ENCODE measurements around the gene EFNA5. TPM values are rescaled to one million over a fixed set of nuclear protein-coding genes. Genes with fewer than 3 reads are reported as not detected.

The EFNA5 gene
- total and polyA plus RNA-seq, 8 donors, result 0.29 to 187 (median 3.1) TPM

DNA sequence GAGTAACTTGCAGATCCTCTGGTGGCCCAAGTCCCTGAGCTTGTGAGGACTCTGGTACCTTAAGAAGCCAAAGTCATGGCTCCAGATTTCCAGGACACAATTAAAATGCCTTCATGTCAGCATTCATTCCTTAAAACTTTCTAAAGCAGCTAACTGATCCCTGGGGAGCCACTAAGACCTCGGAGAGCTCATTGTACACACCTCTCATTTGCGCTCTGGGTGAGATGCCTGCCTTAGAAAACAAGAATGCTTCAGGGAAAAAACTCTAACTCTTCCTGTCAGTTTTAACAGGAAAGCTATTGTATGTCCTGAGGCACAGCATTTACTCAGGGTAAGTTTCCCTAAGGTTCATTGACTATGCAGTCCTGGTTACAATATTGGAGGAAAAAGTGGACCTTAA lies 285.0 kb downstream of the EFNA5 start:
- Histone ChIP-seq H3K4me1 (peaks cover 10 to 28% (median 25%) of the 10 kb centered on the region in 4 donors), H3K4me3 (no peak overlapping the region), H3K27ac (no peak overlapping the region), H3K9me3 (no peaks in the 10 kb centered on the region), H3K36me3 (no peaks in the 10 kb centered on the region), H3K27me3 (no peaks in the 10 kb centered on the region)
- intact Hi-C loops (cut with DNase I; ENCODE audit: low total_unique reads), result no loop called here
- 89 to 97% (median 92%) methylated on average over 2 of the region's 2 CpGs for WGBS, 5 donors
- no peak for DNase-seq
- TF ChIP-seq POLR2AphosphoS5 (IDR thresholded peaks at IDR 0.05), result no peak

DNA sequence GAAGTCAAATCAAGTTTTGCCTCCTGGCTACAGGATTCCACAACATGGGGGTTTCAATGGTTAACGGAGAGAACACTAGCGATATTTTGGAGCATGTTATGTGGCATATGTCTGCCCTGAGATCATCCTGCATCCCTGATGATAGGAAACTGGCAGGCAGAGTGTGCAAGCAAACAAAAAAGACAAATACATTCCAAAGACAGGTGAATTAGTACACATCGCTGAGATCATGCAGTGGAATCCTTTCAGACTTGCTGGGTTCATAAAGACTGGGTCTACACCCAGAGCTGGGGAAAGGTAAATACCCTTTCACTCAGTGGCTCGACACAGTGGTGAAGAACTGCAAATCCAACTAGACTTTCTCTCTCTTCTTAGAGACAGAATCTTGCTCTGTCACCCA lies 286.5 kb downstream of the EFNA5 start:
- no peaks in the 10 kb centered on the region for H3K27me3 ChIP-seq
- intact Hi-C loops (cut with DNase I; ENCODE audit: low total_unique reads), result no loop called here
- peaks cover 9 to 20% (median 16%) of the 10 kb centered on the region in 4 donors for H3K4me1 ChIP-seq
- H3K9me3 ChIP-seq, result no peaks in the 10 kb centered on the region
- H3K27ac ChIP-seq, result no peak overlapping the region
- H3K4me3 ChIP-seq, result no peak overlapping the region
- 86 to 99% (median 92%) methylated on average over 4 of the region's 4 CpGs for WGBS, 5 donors
- H3K36me3 ChIP-seq, result no peaks in the 10 kb centered on the region
- TF ChIP-seq POLR2A (IDR thresholded peaks at IDR 0.05), result no peak
- no peak for TF ChIP-seq EP300 (IDR thresholded peaks at IDR 0.05)
- TF ChIP-seq, protein P1, sequence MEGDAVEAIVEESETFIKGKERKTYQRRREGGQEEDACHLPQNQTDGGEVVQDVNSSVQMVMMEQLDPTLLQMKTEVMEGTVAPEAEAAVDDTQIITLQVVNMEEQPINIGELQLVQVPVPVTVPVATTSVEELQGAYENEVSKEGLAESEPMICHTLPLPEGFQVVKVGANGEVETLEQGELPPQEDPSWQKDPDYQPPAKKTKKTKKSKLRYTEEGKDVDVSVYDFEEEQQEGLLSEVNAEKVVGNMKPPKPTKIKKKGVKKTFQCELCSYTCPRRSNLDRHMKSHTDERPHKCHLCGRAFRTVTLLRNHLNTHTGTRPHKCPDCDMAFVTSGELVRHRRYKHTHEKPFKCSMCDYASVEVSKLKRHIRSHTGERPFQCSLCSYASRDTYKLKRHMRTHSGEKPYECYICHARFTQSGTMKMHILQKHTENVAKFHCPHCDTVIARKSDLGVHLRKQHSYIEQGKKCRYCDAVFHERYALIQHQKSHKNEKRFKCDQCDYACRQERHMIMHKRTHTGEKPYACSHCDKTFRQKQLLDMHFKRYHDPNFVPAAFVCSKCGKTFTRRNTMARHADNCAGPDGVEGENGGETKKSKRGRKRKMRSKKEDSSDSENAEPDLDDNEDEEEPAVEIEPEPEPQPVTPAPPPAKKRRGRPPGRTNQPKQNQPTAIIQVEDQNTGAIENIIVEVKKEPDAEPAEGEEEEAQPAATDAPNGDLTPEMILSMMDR (IDR thresholded peaks at IDR 0.05), result no peak
- no peak for TF ChIP-seq POLR2AphosphoS5 (IDR thresholded peaks at IDR 0.05)
- DNase-seq, result no peak

DNA sequence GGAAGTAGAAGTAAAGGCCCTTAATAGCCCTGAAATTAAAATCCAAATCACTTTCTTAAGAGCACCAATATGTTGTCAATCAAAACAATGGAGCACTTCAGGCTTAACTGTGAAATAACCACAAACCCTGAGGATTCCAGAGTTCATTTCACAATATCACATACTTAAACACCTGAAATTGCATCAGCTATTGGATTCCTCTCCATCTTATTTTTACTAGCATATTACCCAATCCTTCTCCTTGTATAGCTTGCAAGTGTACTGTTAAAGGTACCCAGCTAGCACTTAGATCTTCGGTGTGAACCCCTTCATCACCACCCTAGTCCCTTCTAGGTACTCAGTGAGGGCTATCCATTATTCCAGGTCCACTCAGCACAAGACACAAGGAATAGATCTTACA lies 287.3 kb downstream of the EFNA5 start:
- intact Hi-C loops (cut with DNase I; ENCODE audit: low total_unique reads), result no loop called here
- Histone ChIP-seq H3K27ac (no peak overlapping the region), H3K9me3 (no peaks in the 10 kb centered on the region), H3K4me3 (no peak overlapping the region), H3K36me3 (no peaks in the 10 kb centered on the region), H3K4me1 (peaks cover under 1 to 11% (median 8%) of the 10 kb centered on the region in 4 donors), H3K27me3 (no peaks in the 10 kb centered on the region)
- TF ChIP-seq, protein P1 (IDR thresholded peaks at IDR 0.05), result no peak
- TF ChIP-seq EP300 (IDR thresholded peaks at IDR 0.05) (no peak), POLR2A (IDR thresholded peaks at IDR 0.05) (no peak), POLR2AphosphoS5 (IDR thresholded peaks at IDR 0.05) (no peak)
- DNase-seq, result no peak
- WGBS, 5 donors, result 94 to 100% (median 95%) methylated on average over 1 of the region's 1 CpG

DNA sequence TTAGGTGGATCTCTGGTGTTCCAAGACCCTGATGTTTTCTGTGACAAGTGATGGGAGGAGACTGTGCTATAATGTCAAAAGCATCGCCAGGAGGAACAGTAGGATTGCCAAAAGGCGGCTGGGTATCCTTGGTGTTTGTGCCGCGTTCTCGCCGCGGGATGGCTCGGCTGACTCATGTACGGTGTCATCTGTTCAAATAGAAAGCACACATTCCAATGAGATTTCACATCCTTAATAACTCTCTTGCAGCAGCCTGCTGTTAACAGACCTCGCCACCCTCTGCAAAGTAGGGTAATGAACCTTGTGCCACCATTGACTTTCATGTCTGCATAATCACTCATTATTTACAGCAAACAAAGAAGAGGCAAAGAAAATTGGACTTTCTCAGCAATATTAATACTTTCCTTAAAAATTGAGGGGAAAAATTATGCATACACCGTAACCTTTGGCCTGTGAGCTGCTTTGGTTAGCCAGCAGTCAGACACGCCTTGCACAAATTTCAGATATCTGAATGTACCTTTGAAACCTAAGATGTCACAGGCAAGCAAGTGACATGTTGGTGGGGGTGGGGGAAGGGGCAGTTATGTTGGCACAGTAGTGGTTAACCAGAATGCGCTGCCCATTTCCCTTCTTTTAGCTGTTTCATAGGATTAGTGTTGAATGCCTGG lies 289.4 kb downstream of the EFNA5 start:
- no peak for DNase-seq
- H3K9me3 ChIP-seq, result no peaks in the 10 kb centered on the region
- no peak overlapping the region for H3K27ac ChIP-seq
- H3K36me3 ChIP-seq, result no peaks in the 10 kb centered on the region
- TF ChIP-seq, protein P1 (IDR thresholded peaks at IDR 0.05), result no peak
- TF ChIP-seq EP300 (IDR thresholded peaks at IDR 0.05) (no peak), POLR2A (IDR thresholded peaks at IDR 0.05) (no peak), POLR2AphosphoS5 (IDR thresholded peaks at IDR 0.05) (no peak)
- 88 to 94% (median 92%) methylated on average over 13 of the region's 13 CpGs for WGBS, 5 donors
- H3K4me1 ChIP-seq, result no peaks in the 10 kb centered on the region
- no peaks in the 10 kb centered on the region for H3K27me3 ChIP-seq
- intact Hi-C loops (cut with DNase I; ENCODE audit: low total_unique reads), result no loop called here
- no peak overlapping the region for H3K4me3 ChIP-seq

DNA sequence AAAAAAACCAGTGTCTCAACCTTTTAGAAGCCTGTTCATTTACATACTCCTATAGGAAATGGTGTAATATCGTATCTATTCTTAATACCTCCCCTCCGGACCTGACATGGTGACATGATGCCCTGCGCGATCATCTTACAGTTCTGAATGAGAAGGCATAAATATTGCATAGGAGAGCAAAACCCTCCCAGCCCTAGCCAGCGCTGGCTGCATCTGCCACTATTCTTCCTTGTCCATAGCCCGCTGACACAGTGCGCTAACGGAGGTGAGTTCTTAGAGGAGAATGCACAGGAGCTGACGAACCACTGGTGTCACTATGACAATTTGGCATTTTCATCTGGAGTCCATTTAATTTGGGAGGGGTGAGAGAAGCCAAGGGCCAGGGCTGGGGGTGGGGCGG lies 290.1 kb downstream of the EFNA5 start:
- Histone ChIP-seq H3K36me3 (no peaks in the 10 kb centered on the region), H3K4me1 (no peaks in the 10 kb centered on the region), H3K9me3 (no peaks in the 10 kb centered on the region), H3K27me3 (no peaks in the 10 kb centered on the region), H3K4me3 (no peak overlapping the region), H3K27ac (no peak overlapping the region)
- 94 to 97% (median 96%) methylated on average over 10 of the region's 10 CpGs for WGBS, 5 donors
- intact Hi-C loops (cut with DNase I; ENCODE audit: low total_unique reads), result no loop called here
- no peak for DNase-seq
- TF ChIP-seq, protein P1 (IDR thresholded peaks at IDR 0.05), result no peak
- no peak for TF ChIP-seq EP300 (IDR thresholded peaks at IDR 0.05)
- TF ChIP-seq POLR2A (IDR thresholded peaks at IDR 0.05), result no peak
- TF ChIP-seq POLR2AphosphoS5 (IDR thresholded peaks at IDR 0.05), result no peak
